Astrocyte (in vitro differentiated cells and primary cell): ENCODE results near the gene TTYH3.

Experiments
- EZH2 ChIP-seq: IDR thresholded peaks from 2 replicates; pipeline ENCODE4 v1.6.1; 2012; ENCODE audit warnings: mild to moderate bottlenecking, low read length, inconsistent platforms; ENCODE audit not compliant: insufficient read depth
- TF ChIP-seq, protein P1 (sequence below): IDR thresholded peaks from 2 replicates; pipeline ENCODE4 v1.5.1; 2011; ENCODE audit warnings: low read depth, mild to moderate bottlenecking, inconsistent platforms, low read length, moderate library complexity; ENCODE audit not compliant: insufficient read depth

DNA sequence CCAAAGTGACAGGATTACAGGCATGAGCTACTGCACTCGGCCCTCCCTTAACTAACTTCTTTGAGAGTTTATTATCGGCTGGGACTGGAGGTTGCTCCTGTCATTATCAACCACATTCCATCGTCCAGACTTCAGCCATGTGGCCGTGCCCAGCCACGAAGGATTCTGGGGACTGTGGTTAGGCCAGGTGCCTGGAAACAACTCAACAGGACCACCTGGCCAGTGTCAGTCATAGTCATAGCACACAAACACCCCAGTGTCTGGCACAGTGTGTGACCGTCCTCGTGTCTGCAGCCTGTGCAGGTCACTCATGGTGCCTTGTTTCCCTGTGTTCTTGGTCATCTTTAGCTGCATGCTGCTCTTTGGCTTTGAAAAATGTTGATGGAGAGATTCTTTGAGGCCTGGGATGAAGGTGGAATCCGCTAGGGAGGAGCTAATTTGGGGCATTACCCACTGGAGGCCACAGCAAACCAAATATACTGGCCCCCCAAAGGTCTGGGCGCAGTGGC, 43.5 kb downstream of the TTYH3 start:
- TF ChIP-seq, protein P1, sequence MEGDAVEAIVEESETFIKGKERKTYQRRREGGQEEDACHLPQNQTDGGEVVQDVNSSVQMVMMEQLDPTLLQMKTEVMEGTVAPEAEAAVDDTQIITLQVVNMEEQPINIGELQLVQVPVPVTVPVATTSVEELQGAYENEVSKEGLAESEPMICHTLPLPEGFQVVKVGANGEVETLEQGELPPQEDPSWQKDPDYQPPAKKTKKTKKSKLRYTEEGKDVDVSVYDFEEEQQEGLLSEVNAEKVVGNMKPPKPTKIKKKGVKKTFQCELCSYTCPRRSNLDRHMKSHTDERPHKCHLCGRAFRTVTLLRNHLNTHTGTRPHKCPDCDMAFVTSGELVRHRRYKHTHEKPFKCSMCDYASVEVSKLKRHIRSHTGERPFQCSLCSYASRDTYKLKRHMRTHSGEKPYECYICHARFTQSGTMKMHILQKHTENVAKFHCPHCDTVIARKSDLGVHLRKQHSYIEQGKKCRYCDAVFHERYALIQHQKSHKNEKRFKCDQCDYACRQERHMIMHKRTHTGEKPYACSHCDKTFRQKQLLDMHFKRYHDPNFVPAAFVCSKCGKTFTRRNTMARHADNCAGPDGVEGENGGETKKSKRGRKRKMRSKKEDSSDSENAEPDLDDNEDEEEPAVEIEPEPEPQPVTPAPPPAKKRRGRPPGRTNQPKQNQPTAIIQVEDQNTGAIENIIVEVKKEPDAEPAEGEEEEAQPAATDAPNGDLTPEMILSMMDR: no peak
- no peak for TF ChIP-seq EZH2
